Measurements from ENCODE around the gene CSRP1.

The CSRP1 gene

DNA sequence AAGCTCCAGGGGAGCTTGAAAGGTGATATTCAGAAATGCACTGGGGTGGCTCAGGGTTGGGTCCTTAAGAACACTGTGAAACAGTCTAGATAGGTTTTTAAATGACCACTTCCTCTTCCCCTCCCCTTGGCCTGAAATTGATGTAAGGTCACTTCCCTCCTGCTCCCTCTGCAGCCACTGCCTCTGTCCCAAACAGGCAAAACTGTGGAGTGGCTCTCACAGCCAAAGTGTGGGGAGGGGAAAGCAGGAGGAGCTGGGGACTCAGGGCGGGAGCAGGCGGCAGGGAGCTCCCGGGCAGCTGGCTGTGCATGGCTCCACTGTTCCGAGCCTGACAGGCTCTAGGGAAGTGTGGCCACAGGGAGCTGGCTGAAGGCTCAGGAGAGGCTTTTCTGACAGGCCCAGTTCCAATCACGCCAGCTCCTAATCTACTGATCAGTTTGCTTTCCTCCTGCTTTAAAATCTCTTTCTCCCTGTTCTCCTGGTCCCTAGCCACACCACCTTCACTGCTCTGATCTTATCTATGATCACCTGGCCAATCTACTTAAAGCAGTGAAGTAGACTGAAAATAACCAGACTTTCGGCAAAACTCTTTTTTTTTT lies 5.1 kb upstream of the CSRP1 start:
- Histone ChIP-seq H3K27ac (no peak overlapping the region), H3K27me3 (replicated peaks) (no peaks in the 10 kb centered on the region), H3K4me3 (ENCODE audit: low read depth, low read length) (no peak overlapping the region), H3K36me3 (replicated peaks) (no peaks in the 10 kb centered on the region)
- TF ChIP-seq CTCF (IDR thresholded peaks at IDR 0.05; ENCODE audit: low read depth, low read length, missing control alignments) = no peak
- in situ Hi-C loops (cut with HindIII; ENCODE audit: low pct_ligation_motif_present, low sequenced_read_pairs) = loop anchor here (10.0 kb wide), 1 partner anchor 77 kb away; no protein-coding TSS in a partner anchor
- DNase-seq = no peak

- in situ Hi-C loops (cut with HindIII; ENCODE audit: low pct_ligation_motif_present, low sequenced_read_pairs) = loop anchor here (10.0 kb wide), 1 partner anchor 77 kb away; no protein-coding TSS in a partner anchor
- H3K27me3 ChIP-seq (replicated peaks) = no peaks in the 10 kb centered on the region
- H3K4me3 ChIP-seq (ENCODE audit: low read depth, low read length) = no peak overlapping the region
- no peak for DNase-seq
- H3K27ac ChIP-seq = no peak overlapping the region
- no peaks in the 10 kb centered on the region for H3K36me3 ChIP-seq (replicated peaks)
- no peak for TF ChIP-seq CTCF (IDR thresholded peaks at IDR 0.05; ENCODE audit: low read depth, low read length, missing control alignments)
Measured at GRCh38 chr1:201511396-201511940, 4.5 kb upstream of the CSRP1 start.

DNA sequence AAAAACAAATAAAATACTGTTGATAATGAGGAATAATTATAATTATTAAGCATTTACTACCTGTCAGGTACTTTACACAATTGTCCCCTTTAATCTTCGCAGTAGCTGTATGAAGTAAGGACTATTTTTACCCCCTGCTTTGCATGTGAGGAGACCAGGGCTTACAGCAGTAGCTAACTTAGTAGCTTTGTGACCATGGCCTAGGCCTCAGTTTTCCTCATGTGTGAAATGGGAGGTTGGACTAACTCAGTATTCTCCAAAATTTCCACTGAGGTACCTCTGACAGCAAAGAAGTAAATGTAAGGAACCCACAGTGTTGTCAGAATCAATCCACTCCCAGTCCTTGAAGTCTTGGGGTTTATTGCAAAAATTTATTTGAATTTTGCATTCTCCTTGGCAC lies 3.8 kb upstream of the CSRP1 start:
- no peak overlapping the region for H3K27ac ChIP-seq
- no peak overlapping the region for H3K4me3 ChIP-seq (ENCODE audit: low read depth, low read length)
- peaks cover under 1% of the 10 kb centered on the region for H3K36me3 ChIP-seq (replicated peaks)
- in situ Hi-C loops (cut with HindIII; ENCODE audit: low pct_ligation_motif_present, low sequenced_read_pairs) = loop anchor here (10.0 kb wide), 1 partner anchor 76 kb away; no protein-coding TSS in a partner anchor
- no peak for TF ChIP-seq CTCF (IDR thresholded peaks at IDR 0.05; ENCODE audit: low read depth, low read length, missing control alignments)
- H3K27me3 ChIP-seq (replicated peaks) = no peaks in the 10 kb centered on the region
- DNase-seq = no peak

DNA sequence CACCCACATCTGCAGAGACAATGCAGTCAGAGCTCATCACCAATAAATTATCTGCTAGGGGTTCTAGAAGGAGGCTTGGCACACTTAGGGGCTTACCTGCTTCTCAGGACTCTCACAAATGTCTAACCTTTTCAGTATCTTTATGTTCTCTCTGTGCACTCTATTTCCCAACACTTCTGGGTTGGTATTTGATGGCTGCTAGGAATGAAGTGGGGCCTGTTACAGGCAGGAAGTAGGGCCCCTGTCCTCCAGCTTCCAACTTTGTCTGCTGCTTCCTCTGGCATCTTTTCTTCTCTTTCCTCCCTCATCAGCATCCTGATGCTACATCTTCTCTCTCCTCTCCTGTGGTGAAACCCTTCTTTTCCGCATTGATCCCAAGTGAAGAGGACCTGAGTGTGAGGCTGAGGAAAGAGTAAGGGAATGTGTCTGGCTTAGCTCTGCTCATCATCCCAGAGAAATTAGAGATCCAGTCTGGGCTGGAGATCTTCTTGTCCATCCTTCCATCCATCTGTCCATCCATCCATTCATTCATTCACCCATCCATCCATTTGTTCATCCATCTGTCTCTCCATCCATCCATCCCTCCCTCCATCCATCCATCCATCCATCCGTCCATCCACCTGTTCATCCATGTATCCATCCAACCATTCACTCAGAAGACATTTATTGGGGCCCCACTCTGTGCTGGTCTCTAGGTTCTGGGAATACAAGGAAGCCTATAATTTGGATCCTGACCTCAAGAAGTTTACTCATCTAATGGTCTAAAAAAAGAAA lies 2.9 kb upstream of the CSRP1 start:
- no peak overlapping the region for H3K4me3 ChIP-seq (ENCODE audit: low read depth, low read length)
- H3K27ac ChIP-seq = no peak overlapping the region
- H3K36me3 ChIP-seq (replicated peaks) = peaks cover 6% of the 10 kb centered on the region
- in situ Hi-C loops (cut with HindIII; ENCODE audit: low pct_ligation_motif_present, low sequenced_read_pairs) = loop anchor here (10.0 kb wide), 1 partner anchor 75 kb away; no protein-coding TSS in a partner anchor
- TF ChIP-seq CTCF (IDR thresholded peaks at IDR 0.05; ENCODE audit: low read depth, low read length, missing control alignments) = no peak
- H3K27me3 ChIP-seq (replicated peaks) = no peaks in the 10 kb centered on the region
- DNase-seq = no peak

DNA sequence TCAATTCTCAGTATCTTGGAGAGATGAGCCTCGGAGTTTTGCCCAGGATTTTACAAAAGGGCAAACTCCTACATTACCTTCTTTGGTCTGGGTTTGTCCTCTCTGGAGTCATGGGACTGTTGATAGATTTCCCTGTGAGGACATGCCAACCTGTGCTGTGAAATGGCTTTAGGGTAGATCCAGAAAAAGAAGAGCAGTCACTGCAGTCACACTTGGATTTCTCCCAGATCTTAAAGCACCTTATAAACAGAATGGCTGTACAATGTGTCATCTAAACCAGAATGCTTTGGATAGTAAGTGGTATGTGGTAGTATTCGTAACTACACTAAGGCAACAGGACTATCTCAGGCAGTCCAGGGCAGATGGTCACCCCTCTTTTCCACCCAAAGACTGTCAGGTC lies 1.9 kb upstream of the CSRP1 start:
- H3K4me3 ChIP-seq (ENCODE audit: low read depth, low read length) = no peak overlapping the region
- DNase-seq = no peak
- H3K27ac ChIP-seq = no peak overlapping the region
- in situ Hi-C loops (cut with HindIII; ENCODE audit: low pct_ligation_motif_present, low sequenced_read_pairs) = no loop called here
- TF ChIP-seq CTCF (IDR thresholded peaks at IDR 0.05; ENCODE audit: low read depth, low read length, missing control alignments) = no peak
- H3K36me3 ChIP-seq (replicated peaks) = peaks cover 6% of the 10 kb centered on the region
- H3K27me3 ChIP-seq (replicated peaks) = no peaks in the 10 kb centered on the region
